IMR-90 (cell line): ENCODE measurements around the gene RPS29. TPM values are rescaled to one million over a fixed set of nuclear protein-coding genes. Genes with fewer than 3 reads are reported as not detected.

Experiments
- ATAC-seq: fragments of 200-7000 bp; cut with Tn5 transposase; 2 replicates; pipeline ENCODE4 v1.9.1; 2020; ENCODE audit warnings: low read depth, mild to moderate bottlenecking, moderate library complexity
- BruUV-seq: library from RNA; stranded (reverse); fragments of 400-500 nt; replicated peaks from 2 replicates; lab custom pipeline; 2021; lab: Mats Ljungman, UMichigan
- CTCF ChIA-PET: fragments of 300-600 bp; formaldehyde crosslinking; extraction: SDS; loops from one replicate; lab custom pipeline; 2021; ENCODE audit warnings: antibody characterized with exemption; lab: Yijun Ruan, JAX
- POLR2A ChIA-PET: fragments of 300-600 bp; sonication (Branson Sonifier 250); formaldehyde crosslinking; loops from one replicate; lab custom pipeline; 2022; ENCODE audit warnings: antibody characterized with exemption; ENCODE audit not compliant: unreplicated experiment; lab: Charles Lee
- DNase-seq: peaks from one replicate; pipeline ENCODE4 v3.0.0; 2013
- H2AFZ ChIP-seq: replicated peaks from 2 replicates; pipeline ENCODE3; 2013; ENCODE audit warnings: low read length, mild to moderate bottlenecking; ENCODE audit not compliant: poor library complexity
- H2AK5ac ChIP-seq: 2 replicates; pipeline ENCODE4 v1.6.1; 2013; ENCODE audit warnings: low read depth, low read length, inconsistent platforms
- H2AK9ac ChIP-seq: replicated peaks from 2 replicates; pipeline ENCODE3; 2013; ENCODE audit warnings: mild to moderate bottlenecking, low read depth, low read length, moderate library complexity; ENCODE audit not compliant: poor library complexity
- H2BK120ac ChIP-seq: 2 replicates; pipeline ENCODE4 v1.6.1; 2013; ENCODE audit warnings: low read depth, low read length, inconsistent platforms
- H2BK15ac ChIP-seq: 3 replicates; pipeline ENCODE4 v1.6.1; 2013; ENCODE audit warnings: low read depth, low read length, inconsistent platforms
- H2BK20ac ChIP-seq: 2 replicates; pipeline ENCODE4 v1.6.1; 2013; ENCODE audit warnings: low read depth, mild to moderate bottlenecking, inconsistent platforms, low read length, moderate library complexity
- H2BK5ac ChIP-seq: 2 replicates; pipeline ENCODE4 v1.6.1; 2013; ENCODE audit warnings: mild to moderate bottlenecking, low read depth, low read length, inconsistent platforms; ENCODE audit not compliant: poor library complexity, severe bottlenecking
- H3K14ac ChIP-seq: replicated peaks from 2 replicates; pipeline ENCODE4 v1.6.1; 2013; ENCODE audit warnings: low read depth, low read length, inconsistent platforms
- H3K18ac ChIP-seq: 2 replicates; pipeline ENCODE4 v1.6.1; 2013; ENCODE audit warnings: low read depth, low read length, control low read depth
- H3K23ac ChIP-seq: 2 replicates; pipeline ENCODE4 v1.6.1; 2013; ENCODE audit warnings: low read depth, low read length, inconsistent platforms
- H3K27ac ChIP-seq: 2 replicates; pipeline ENCODE4 v1.5.1; 2013; ENCODE audit warnings: mild to moderate bottlenecking, control low read depth, low read length; ENCODE audit not compliant: insufficient read depth
- H3K27me3 ChIP-seq: 2 replicates; pipeline ENCODE4 v1.6.1; 2013; ENCODE audit warnings: low read length; ENCODE audit not compliant: control insufficient read depth, insufficient read depth
- H3K36me3 ChIP-seq: 2 replicates; pipeline ENCODE4 v1.6.1; 2013; ENCODE audit warnings: low read length, mixed read lengths; ENCODE audit not compliant: control insufficient read depth, insufficient read depth
- H3K4ac ChIP-seq: 2 replicates; pipeline ENCODE4 v1.6.1; 2013; ENCODE audit warnings: low read depth, low read length, inconsistent platforms
- H3K4me1 ChIP-seq: 2 replicates; pipeline ENCODE4 v1.6.1; 2013; ENCODE audit warnings: low read length, mixed read lengths; ENCODE audit not compliant: control insufficient read depth, insufficient read depth
- H3K4me2 ChIP-seq: 2 replicates; pipeline ENCODE4 v1.6.1; 2013; ENCODE audit warnings: low read depth, mild to moderate bottlenecking, control low read depth, low read length, moderate library complexity
- H3K4me3 ChIP-seq: 2 replicates; pipeline ENCODE4 v1.5.1; 2013; ENCODE audit warnings: low read depth, mild to moderate bottlenecking, control low read depth, low read length, moderate library complexity; ENCODE audit not compliant: insufficient read depth
- H3K56ac ChIP-seq: 2 replicates; pipeline ENCODE4 v1.6.1; 2013; ENCODE audit warnings: low read length, inconsistent platforms; ENCODE audit not compliant: insufficient read depth; ENCODE audit errors: extremely low read depth
- H3K79me1 ChIP-seq, 2 experiments: 2 replicates each; pipeline ENCODE4 v1.6.1; 2013; ENCODE audit warnings: low read length in 2 of 2, inconsistent platforms in 1 of 2, low read depth in 1 of 2
- H3K9ac ChIP-seq: 2 replicates; pipeline ENCODE4 v1.6.1; 2013; ENCODE audit warnings: low read depth, low read length, control low read depth
- H3K9me1 ChIP-seq: 2 replicates; pipeline ENCODE4 v1.6.1; 2013; ENCODE audit warnings: low read length, inconsistent platforms; ENCODE audit not compliant: insufficient read depth
- H3K9me3 ChIP-seq: 2 replicates; pipeline ENCODE4 v1.6.1; 2013; ENCODE audit warnings: low read length; ENCODE audit not compliant: control insufficient read depth, insufficient read depth
- H4K20me1 ChIP-seq: 2 replicates; pipeline ENCODE4 v1.6.1; 2013; ENCODE audit warnings: low read length, inconsistent platforms; ENCODE audit not compliant: insufficient read depth
- H4K5ac ChIP-seq: 2 replicates; pipeline ENCODE4 v1.6.1; 2013; ENCODE audit warnings: mild to moderate bottlenecking, low read depth, low read length, control low read depth
- H4K8ac ChIP-seq, 2 experiments: 2 replicates each; pipeline ENCODE4 v1.6.1; 2013; ENCODE audit warnings: low read depth in 2 of 2, low read length in 2 of 2, control low read depth in 1 of 2, inconsistent platforms in 1 of 2
- H4K91ac ChIP-seq: 2 replicates; pipeline ENCODE4 v1.6.1; 2013; ENCODE audit warnings: low read depth, low read length, inconsistent platforms; ENCODE audit not compliant: insufficient read depth
- CTCF ChIP-seq: conservative IDR thresholded peaks from 2 replicates; pipeline ENCODE4 v1.5.1; 2012; ENCODE audit warnings: mild to moderate bottlenecking, low read depth, low read length, improper control_type of control experiment
- MAZ ChIP-seq: IDR thresholded peaks from 2 replicates; pipeline ENCODE4 v1.6.1; 2012; ENCODE audit warnings: low read depth, mild to moderate bottlenecking, low read length, improper control_type of control experiment, moderate library complexity, borderline replicate concordance
- RCOR1 ChIP-seq: IDR thresholded peaks from 2 replicates; pipeline ENCODE4 v1.6.1; 2012; ENCODE audit warnings: mild to moderate bottlenecking, low read length, improper control_type of control experiment; ENCODE audit not compliant: insufficient replicate concordance
- RFX5 ChIP-seq: IDR thresholded peaks from 2 replicates; pipeline ENCODE4 v1.8.0; 2012; ENCODE audit warnings: low read depth, mild to moderate bottlenecking, low read length, moderate library complexity
- USF2 ChIP-seq: fragments of 150-350 bp; IDR thresholded peaks from 2 replicates; pipeline ENCODE4 v1.6.1; 2017; ENCODE audit warnings: mild to moderate bottlenecking, antibody characterized with exemption, low read length, low read depth
- WGBS, 2 experiments: methylation state at CpG; one replicate each; pipeline versions ENCODE4 v1.1.5 to v1.1.7; 2013; ENCODE audit warnings: missing lambda C conversion rate in 2 of 2; ENCODE audit not compliant: insufficient read length in 1 of 2; ENCODE audit errors: extremely low coverage in 2 of 2; 5-methylcytosine and 5-hydroxymethylcytosine counted together
- dilution Hi-C: fragments of 300-500 bp; cut with HindIII; formaldehyde crosslinking; loops from one replicate; pipeline ENCODE4 v1.14.3; 2018; ENCODE audit warnings: low sequenced_read_pairs; ENCODE audit not compliant: unreplicated experiment
- in situ Hi-C: fragments of 300-500 bp; cut with MboI; formaldehyde crosslinking; loops from 3 replicates; pipeline ENCODE4 v1.14.3; 2019; ENCODE audit warnings: low sequenced_read_pairs, inconsistent platforms, mixed read lengths
- intact Hi-C: fragments of 100-400 bp; cut with micrococcal nuclease; formaldehyde crosslinking; loops from 2 replicates; pipeline ENCODE4 v1.10.0; 2022
- polyA plus RNA-seq, 3 experiments: library from polyadenylated mRNA; depleted of rRNA; stranded (reverse); fragments of >200 nt; gene quantifications; 2 replicates each; pipeline ENCODE4 v1.2.3, GENCODE V29; 2012; ENCODE audit warnings: low replicate concordance in 1 of 3
- total RNA-seq: library from RNA; depleted of rRNA; stranded (reverse); fragments of >200 nt; gene quantifications from 2 replicates; pipeline ENCODE4 v1.2.3, GENCODE V29; 2012

The RPS29 gene
- total and polyA plus RNA-seq, 2 of the 4 experiments (the other 2 are of a cell fraction), result 318 to 10,393 TPM

DNA sequence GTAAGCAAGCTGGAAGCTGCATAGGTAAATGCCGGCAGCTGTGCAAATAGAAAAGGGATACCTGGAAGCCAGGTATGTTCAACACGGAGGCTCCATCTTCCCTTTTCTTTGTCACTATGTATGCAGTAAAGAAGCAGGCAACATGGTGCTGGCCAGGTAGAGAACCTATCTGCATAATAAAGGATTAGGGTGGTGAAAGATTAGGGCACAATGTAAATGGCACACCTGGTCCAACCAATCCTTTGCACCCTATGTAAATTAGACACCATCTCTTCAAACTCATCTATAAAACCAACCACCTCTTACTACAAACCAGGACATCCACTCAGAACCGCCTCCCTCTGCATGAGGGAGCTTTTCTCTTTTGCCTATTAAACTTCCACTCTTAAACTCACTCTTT is 32.3 kb downstream of the RPS29 start:
- Histone ChIP-seq H3K23ac (no peak overlapping the region), H3K18ac (no peak overlapping the region), H3K79me1 (no peaks in the 10 kb centered on the region), H2AFZ (no peak overlapping the region), H3K9me1 (no peaks in the 10 kb centered on the region), H4K5ac (no peak overlapping the region), H3K27ac (no peak overlapping the region), H3K4me3 (no peak overlapping the region), H3K9me3 (no peaks in the 10 kb centered on the region), H2BK120ac (no peak overlapping the region), H2BK5ac (no peak overlapping the region), H3K36me3 (no peaks in the 10 kb centered on the region), H2BK20ac (no peak overlapping the region), H3K4ac (no peak overlapping the region), H3K4me1 (no peaks in the 10 kb centered on the region), H3K9ac (no peak overlapping the region), H2AK5ac (no peak overlapping the region), H2BK15ac (no peak overlapping the region), H3K27me3 (no peaks in the 10 kb centered on the region), H4K8ac (no peak overlapping the region), H3K14ac (no peak overlapping the region), H3K56ac (no peak overlapping the region), H4K91ac (no peak overlapping the region), H4K20me1 (no peaks in the 10 kb centered on the region), H3K4me2 (no peak overlapping the region), H2AK9ac (no peak overlapping the region)
- dilution Hi-C loops (no loop called here), intact Hi-C loops (loop anchor here (10.0 kb wide), 1 partner anchor 89 kb away; no protein-coding TSS in a partner anchor), in situ Hi-C loops (no loop called here)
- ChIA-PET POLR2A (no interaction called here), CTCF (interaction anchor here (0.6 kb wide), 1 partner anchor 113 kb away, joined by 3 read pairs; no protein-coding TSS in a partner anchor)
- TF ChIP-seq USF2 (no peak), CTCF (no peak), RCOR1 (no peak), RFX5 (no peak), MAZ (no peak)
- 67% methylated on average over 1 of the region's 3 CpGs; no CpG with 5 or more reads in 1 of the 2 experiments for WGBS, 2 experiments
- ATAC-seq (no peak), DNase-seq (no peak)
- no TSS peak for BruUV-seq
